ENCODE data around the gene RGL3. TPM values are rescaled to one million over a fixed set of nuclear protein-coding genes. Genes with fewer than 3 reads are reported as not detected.

Gene RGL3
- total RNA-seq, 1 experiment from 2014 or later: 100 TPM

Other genes with a start within 250 kb of the RGL3 start
- 32.9 and 39.4 TPM in 2 replicates for gene KANK2, start 221.8 kb downstream of the RGL3 start, total RNA-seq (2021)
- not detected in 2 replicates for gene ANGPTL8, start 179.7 kb downstream of the RGL3 start, total RNA-seq (2021)
- gene DOCK6, start 156.8 kb downstream of the RGL3 start, total RNA-seq (2021): 32.5 and 68.9 TPM in 2 replicates
- not detected in 2 replicates for gene TSPAN16, start 123.2 kb downstream of the RGL3 start, total RNA-seq (2021)
- gene RAB3D, start 79.7 kb downstream of the RGL3 start, total RNA-seq (2021): 35.0 and 36.5 TPM in 2 replicates
- gene TMEM205, start 73.0 kb downstream of the RGL3 start, total RNA-seq (2021): 80.3 and 90.6 TPM in 2 replicates
- 9.4 and 13.7 TPM in 2 replicates for gene CCDC159, start 72.8 kb downstream of the RGL3 start, total RNA-seq (2021)
- 25.2 and 30.4 TPM in 2 replicates for gene PLPPR2, start 63.9 kb downstream of the RGL3 start, total RNA-seq (2021)
- gene SWSAP1, start 44.6 kb downstream of the RGL3 start, total RNA-seq (2021): 4.6 and 4.8 TPM in 2 replicates
- 7.3 and 10.0 TPM in 2 replicates for gene EPOR, start 35.0 kb downstream of the RGL3 start, total RNA-seq (2021)
- gene ODAD3, start 15.8 kb upstream of the RGL3 start, total RNA-seq (2021): 0.15 and 0.39 TPM in 2 replicates
- 410 and 412 TPM in 2 replicates for gene PRKCSH, start 16.3 kb upstream of the RGL3 start, total RNA-seq (2021)
- not detected in 2 replicates for gene ELAVL3, start 61.7 kb upstream of the RGL3 start, total RNA-seq (2021)
- gene ZNF653, start 86.5 kb upstream of the RGL3 start, total RNA-seq (2021): 13.4 and 13.8 TPM in 2 replicates
- 42.4 and 43.0 TPM in 2 replicates for gene ECSIT, start 109.8 kb upstream of the RGL3 start, total RNA-seq (2021)
- 0.44 TPM in 1 of 2 replicates, not detected in the other for gene CNN1, start 119.5 kb upstream of the RGL3 start, total RNA-seq (2021)
- gene ELOF1, start 139.9 kb upstream of the RGL3 start, total RNA-seq (2021): 65.5 and 68.7 TPM in 2 replicates
- 3.5 and 6.6 TPM in 2 replicates for gene ACP5, start 158.3 kb upstream of the RGL3 start, total RNA-seq (2021)
- gene ZNF627, start 178.2 kb upstream of the RGL3 start, total RNA-seq (2021): 11.4 and 12.6 TPM in 2 replicates

Data from PC-9 (cell line).